Measurements from ENCODE around the gene MARCHF10.
"Not testable (repeated sequence)": the region's sequence is repeated elsewhere in the genome, so short reads cannot be mapped to it uniquely, and the experiment has no call there.

MARCHF10 gene

GRCh38 chr17:62786646-62787045 lies 21.5 kb downstream of the MARCHF10 start:
- no peak for DNase-seq (ENCODE audit: low read depth)

DNA sequence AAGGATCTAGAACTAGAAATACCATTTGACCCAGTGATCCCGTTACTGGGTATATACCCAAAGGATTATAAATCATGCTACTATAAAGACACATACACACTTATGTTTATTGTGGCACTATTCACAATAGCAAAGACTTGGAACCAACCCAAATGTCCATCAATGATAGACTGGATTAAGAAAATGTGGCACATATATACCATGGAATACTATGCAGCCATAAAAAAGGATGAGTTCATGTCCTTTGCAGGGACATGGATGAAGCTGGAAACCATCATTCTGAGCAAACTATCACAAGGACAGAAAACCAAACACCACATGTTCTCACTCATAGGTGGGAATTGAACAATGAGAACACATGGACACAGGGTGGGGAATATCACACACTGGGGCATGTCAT lies 22.1 kb downstream of the MARCHF10 start:
- not testable (repeated sequence) for DNase-seq (ENCODE audit: low read depth)

GRCh38 chr17:62782730-62783270 lies 25.3 kb downstream of the MARCHF10 start:
- no peak for DNase-seq (ENCODE audit: low read depth)

DNA sequence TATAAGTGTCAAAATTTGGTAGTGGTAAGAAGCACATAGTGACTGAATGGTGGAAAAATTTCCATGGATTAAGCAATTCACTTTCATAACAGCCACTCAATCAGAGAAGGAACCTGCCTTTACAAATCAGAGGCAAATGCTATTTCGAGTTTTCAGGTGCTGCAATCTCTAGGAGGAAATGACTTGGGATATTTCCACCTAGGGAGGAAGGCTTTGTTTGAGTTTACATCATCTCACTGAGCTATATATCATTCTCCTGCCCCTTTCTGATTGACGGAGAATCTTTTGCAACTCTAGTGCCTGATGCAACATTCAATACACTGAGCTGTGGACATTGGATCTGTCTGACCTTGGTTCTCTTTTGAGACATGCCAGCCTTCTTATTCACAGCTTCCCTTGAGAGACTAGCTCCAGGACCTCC lies 26.3 kb downstream of the MARCHF10 start:
- DNase-seq (ENCODE audit: low read depth): no peak

DNA sequence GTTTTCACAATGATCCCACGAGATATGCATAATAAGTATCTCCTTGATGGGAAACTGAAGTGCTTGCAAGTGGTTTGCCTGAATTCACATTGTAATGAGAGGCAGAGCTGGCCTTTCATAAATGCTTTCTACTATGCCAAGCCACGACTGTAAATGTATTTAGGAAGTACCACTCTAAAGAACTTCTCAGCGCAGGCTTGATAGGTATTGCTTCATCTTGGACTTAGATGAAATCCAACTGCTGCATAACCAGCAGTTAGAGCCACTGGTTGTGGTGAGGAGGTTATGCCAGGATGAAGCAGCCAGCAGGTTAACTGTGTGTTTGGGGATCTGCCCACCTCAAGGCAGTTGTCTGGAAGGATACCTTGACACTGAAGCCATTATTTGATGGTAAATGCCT lies 26.8 kb downstream of the MARCHF10 start:
- no peak for DNase-seq (ENCODE audit: low read depth)

DNA sequence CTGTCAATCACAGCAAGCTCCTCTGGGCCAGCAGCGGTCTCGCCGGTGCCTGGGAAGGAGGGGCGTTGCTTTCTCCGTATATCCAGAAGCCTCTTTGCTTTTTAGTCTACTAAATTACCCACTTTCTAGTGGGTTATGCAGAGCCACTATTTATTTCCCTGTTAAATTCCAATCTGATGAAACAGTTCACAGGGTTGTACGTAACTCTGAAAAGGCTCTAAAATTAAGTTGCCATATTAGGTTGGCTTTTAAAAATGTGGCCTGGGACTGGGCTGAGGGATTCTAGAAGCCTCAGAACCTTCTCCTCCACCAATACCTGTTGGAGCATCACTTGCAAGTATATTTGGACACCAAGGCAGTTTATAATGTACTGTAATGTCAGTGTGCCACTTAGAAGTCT lies 27.2 kb downstream of the MARCHF10 start:
- DNase-seq (ENCODE audit: low read depth): no peak

DNA sequence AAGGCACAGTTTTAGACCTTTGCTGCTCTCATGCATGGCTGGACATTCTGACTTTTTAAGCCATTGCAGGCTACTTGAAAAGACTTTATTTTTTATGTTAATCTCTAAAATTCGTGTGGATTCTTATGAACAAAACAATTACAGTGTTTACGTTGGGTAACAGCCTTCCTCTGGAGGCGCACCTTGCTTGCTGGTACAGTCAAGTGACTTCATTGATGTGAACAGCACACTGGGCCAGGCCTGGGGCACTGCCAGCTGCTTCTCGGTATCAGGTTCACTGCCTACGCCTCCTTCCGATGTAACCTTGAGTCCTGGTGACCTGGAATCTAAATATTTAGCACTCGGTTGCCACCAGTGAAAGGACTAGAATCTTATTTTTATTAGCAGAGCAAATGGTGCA lies 27.8 kb downstream of the MARCHF10 start:
- DNase-seq (ENCODE audit: low read depth): no peak

DNA sequence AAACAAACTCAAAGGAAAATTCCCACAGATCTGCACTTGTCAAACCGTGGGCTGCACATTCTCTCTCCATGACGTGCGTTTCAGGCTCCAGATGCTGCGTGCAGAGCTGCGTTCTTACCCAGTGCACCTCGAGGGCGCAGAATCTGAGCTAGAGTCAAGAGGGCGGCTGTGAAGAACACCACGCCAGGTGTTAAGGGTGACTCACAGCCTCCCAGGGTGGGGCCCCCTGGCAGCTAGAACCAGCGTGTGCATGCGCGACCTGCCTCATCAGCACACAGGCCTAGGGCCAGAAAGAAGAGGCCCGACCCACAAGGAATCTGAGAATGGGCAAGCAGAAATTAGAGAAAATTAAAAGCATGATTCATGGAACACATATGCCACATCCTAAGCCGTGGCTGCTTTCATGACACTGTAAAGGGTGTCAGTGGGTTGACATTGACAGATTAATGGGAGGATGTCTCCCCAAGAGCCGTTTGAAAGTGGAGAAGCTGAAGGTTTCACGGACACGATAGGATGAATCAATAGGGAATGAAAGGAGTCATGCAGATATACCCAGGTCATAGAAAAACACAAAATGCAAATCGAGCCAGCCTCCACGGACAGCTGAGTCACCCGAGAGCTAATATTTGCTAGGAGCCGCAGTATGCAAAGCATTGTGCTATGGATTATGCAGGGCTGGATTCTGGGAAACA lies 29.0 kb downstream of the MARCHF10 start:
- DNase-seq (ENCODE audit: low read depth): no peak

- DNase-seq (ENCODE audit: low read depth): no peak
Measured at GRCh38 chr17:62775876-62776275, 32.2 kb downstream of the MARCHF10 start.

DNA sequence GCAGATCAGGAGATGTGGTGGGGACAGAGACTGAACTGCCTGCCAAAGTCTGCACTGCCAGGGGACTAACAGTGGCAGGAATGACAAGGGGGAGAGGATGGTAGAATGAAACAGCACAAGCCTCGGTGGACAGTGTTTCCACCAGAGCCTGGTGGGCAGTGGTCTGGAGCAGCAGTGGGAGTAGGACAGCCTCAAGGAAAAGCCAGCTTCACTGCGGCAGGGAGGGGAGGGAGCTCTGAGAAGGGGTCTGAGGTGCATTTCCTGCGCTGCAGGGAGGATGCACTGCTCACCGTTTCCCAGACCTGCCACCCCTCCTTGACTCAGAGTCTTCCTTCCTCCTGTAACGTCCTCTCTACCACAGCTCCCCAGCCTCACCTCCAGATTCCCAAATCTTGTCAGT lies 33.8 kb downstream of the MARCHF10 start:
- DNase-seq (ENCODE audit: low read depth): no peak

DNA sequence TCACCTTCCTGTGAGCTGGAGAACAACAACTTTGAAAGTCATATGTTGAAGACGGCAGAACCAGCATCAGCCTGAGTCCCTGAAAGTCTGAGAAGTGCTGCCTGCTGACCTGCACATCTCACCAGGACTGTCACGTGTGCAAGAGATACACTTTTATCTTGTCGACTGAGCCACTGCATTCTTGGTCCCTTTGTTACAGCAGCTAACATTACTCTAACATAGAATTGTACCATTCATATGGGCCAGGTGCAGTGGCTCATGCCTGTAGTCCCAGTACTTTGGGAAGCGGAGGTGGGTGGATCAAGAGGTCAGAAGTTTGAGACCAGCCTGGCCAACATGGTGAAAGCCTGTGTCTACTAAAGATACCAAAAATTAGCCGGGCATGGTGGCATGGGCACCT lies 40.1 kb downstream of the MARCHF10 start:
- DNase-seq (ENCODE audit: low read depth): no peak

GRCh38 chr17:62765351-62765750 lies 42.8 kb downstream of the MARCHF10 start:
- no peak for DNase-seq (ENCODE audit: low read depth)

- no peak for DNase-seq (ENCODE audit: low read depth)
Measured at GRCh38 chr17:62763891-62764600, 44.1 kb downstream of the MARCHF10 start.

- no peak for DNase-seq (ENCODE audit: low read depth)
Measured at GRCh38 chr17:62761884-62762283, 46.2 kb downstream of the MARCHF10 start.

DNA sequence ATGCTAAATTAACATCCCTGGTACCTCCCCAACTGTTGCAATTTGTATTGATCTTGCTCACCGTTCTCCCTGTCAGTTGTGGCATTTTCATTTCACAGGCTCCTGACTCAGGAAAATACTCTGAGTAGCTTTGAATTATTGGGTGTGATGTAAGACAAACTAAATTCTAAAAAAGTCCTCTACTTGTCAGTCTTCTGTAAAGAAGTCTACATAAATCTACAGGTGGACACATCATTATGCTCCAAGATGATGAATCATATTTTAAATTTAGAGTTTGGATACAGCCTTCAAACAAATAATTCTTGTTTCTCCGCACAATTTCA lies 47.2 kb downstream of the MARCHF10 start:
- DNase-seq (ENCODE audit: low read depth): no peak

DNA sequence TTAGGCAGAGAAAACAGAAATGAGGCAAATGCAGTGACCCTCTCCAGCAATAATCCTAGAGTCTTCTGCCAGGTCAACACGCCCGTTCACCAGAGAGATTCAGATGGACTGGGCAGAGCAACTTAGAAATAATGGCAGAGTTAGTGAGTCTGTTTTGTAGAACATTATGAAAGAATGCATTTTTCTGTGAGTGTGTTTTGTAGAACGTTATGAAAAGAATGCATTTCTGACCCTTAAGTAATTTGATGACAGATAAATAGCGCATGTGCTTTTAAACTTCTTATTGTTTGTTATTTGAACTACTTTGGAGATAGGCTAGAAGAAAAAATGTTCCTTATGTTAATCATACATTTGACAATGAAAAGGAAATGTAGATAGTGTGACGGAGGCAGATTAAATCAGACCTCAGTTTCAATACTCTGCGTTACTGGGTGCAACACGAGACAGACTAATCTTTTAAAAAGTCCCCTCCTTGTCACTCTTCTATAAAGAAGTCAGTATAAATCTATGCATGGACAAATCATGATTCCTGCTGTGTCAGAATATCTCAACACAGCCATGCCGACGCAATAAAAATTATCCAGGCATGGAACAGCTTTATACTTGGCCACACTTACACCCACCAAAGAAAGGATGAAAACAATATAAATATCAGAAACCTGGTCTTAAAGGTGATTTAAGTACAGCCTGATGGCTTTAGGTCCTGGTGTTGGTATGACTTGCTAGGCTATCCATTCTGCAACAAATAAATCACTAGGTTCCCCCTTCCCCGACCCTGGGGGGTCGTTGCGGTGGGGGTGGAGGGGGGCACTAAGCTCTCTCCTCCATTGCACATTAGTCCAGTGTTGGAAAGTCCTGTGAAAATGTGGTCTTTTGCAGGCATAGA lies 47.8 kb downstream of the MARCHF10 start:
- no peak for DNase-seq (ENCODE audit: low read depth)

DNA sequence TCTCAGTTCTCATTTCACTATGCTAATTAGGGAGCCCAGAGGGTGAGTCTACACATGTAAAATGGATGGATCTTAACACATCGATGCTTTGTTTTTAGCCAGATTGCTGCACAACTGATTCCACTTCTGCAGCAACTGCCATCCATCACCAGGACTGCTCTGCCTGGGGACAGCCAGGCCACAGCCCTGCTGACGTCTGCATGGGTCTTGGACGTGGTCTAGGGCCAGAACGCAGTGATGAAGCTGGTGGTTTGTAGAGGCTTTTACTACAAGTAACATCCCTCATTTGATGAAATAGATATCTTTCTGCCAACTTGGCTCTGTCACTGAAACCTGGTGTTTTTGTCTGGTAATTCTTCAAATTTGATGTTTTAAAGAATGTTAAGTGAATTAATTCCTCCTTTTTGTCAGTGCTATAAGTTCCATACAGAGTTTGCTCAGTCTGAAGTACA lies 50.6 kb downstream of the MARCHF10 start:
- DNase-seq (ENCODE audit: low read depth): no peak

- no peak for DNase-seq (ENCODE audit: low read depth)
Measured at GRCh38 chr17:62756198-62756597, 51.9 kb downstream of the MARCHF10 start.

DNA sequence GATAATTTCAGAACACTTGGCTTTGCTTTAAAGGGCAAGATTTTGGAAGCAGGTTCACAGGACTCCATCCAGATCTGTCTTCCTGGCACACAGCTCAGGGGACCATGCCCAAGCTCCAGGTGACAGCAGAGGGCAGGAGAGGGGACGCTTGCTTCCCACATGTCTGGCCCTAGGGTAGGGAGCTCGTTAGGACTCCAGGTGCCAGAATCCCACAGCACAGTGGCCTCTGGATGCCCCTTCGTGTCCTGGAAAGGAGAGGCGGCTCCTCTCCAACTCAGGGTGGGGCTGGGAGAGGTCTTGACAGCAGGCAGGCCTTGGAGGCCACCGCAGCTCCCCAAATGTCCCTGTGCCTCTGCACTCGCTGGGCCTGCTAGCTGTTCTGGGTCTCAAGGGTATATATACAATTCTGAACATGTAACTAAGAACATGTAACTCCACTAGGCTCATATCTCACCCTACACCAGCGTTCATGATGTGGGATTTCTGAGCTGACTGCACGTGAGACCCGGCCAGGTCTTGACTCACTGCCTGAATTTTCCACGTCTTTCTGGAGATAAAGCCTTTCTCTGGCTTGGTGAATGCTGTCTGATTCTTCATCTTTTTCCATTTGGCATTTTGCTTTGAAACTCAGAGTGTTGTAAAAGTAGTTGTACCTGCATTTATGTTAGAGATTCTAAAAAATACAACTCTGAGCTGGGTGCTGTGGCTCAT lies 52.8 kb downstream of the MARCHF10 start:
- DNase-seq (ENCODE audit: low read depth): no peak

DNA sequence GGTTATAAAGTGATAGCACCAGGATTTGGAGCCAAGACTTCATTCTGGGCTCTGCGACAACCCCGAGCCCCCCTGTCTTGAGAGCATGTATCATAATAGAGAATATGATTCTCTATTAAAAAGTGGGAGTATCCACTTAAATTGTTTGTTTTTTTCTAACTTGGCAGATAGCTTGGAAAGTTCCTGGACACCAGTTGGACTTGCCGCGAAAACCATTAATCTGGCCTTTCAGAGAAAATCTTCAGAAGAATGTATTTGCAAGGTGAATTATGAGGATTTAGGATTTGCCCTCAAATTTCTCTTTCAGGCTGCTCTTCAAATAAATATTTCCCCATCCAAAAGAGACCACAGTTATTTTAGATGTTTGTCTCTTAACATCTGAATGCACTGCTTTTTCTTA lies 53.5 kb downstream of the MARCHF10 start:
- no peak for DNase-seq (ENCODE audit: low read depth)

DNA sequence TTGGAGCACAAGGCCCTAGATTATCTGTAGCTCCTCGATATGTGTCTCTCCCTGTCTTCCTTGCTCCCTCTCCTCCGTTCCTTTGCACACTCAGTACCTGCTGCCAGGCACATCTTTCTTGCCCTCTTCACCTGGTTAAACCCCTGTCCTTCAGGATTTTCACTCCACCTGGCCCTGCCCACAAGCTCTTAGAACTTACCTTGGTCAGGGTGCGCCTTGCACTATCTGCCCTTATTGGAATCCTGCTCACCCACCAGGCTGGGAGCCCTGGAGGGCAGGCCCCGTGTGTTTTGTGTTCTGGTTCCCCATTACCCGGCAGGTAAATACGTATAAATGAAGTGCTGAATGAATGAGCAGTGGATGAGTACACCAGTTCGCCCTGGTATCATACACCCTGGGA lies 54.6 kb downstream of the MARCHF10 start:
- DNase-seq (ENCODE audit: low read depth): no peak
